GM10248 (cell line): Measurements from ENCODE around the gene SFI1.

ENCODE experiments used
- CTCF ChIA-PET: fragments of 300-600 bp; sonication (Branson Sonifier 250); formaldehyde crosslinking; extraction: SDS; loops from one replicate; lab custom pipeline; 2021; ENCODE audit warnings: antibody characterized with exemption; lab: Yijun Ruan, JAX
- POLR2A ChIA-PET: fragments of 350-650 bp; sonication (Branson Sonifier 250); formaldehyde crosslinking; extraction: SDS; loops from one replicate; lab custom pipeline; 2020; ENCODE audit warnings: antibody characterized with exemption; lab: Yijun Ruan, JAX
- DNase-seq: peaks from one replicate; pipeline ENCODE4 v3.0.0; 2012; ENCODE audit errors: extremely low spot score
- CTCF ChIP-seq: IDR thresholded peaks from 2 replicates; pipeline ENCODE4 v1.5.1; 2012; ENCODE audit warnings: mild to moderate bottlenecking, low read depth; ENCODE audit errors: extremely low read depth, missing control alignments, control extremely low read depth

SFI1 gene

GRCh38 chr22:31612891-31613285 is 116.6 kb downstream of the SFI1 start:
- CTCF ChIA-PET, result no interaction called here
- no peak for DNase-seq
- no peak for TF ChIP-seq CTCF

GRCh38 chr22:31613286-31613903 is 117.1 kb downstream of the SFI1 start:
- TF ChIP-seq CTCF, result no peak
- POLR2A ChIA-PET, result interaction anchor here (0.5 kb wide), 1 partner anchor 43 kb away, joined by 5 read pairs; no protein-coding TSS in a partner anchor

More at GRCh38 chr22:31612891-31613285, 116.6 kb downstream of the SFI1 start:
- POLR2A ChIA-PET, result interaction anchor here (0.5 to 0.6 kb wide), 2 partner anchors 43 to 172 kb away, joined by 3 to 5 read pairs; no protein-coding TSS in a partner anchor

GRCh38 chr22:31613904-31614296 is 117.6 kb downstream of the SFI1 start:
- CTCF ChIA-PET, result interaction anchor here (1.2 kb wide), 1 partner anchor 20 kb away, joined by 3 read pairs; no protein-coding TSS in a partner anchor
- POLR2A ChIA-PET, result no interaction called here
- no peak for TF ChIP-seq CTCF
- no peak for DNase-seq

More at GRCh38 chr22:31613286-31613903, 117.1 kb downstream of the SFI1 start:
- CTCF ChIA-PET, result no interaction called here
- DNase-seq, result no peak

GRCh38 chr22:31614781-31615490 is 118.6 kb downstream of the SFI1 start:
- DNase-seq, result no peak
- CTCF ChIA-PET, result interaction anchor here (1.2 kb wide), 1 partner anchor 19 kb away, joined by 3 read pairs; no protein-coding TSS in a partner anchor
- POLR2A ChIA-PET, result no interaction called here

GRCh38 chr22:31615491-31615860 is 119.1 kb downstream of the SFI1 start:
- POLR2A ChIA-PET, result no interaction called here
- no peak for TF ChIP-seq CTCF
- no peak for DNase-seq
- CTCF ChIA-PET, result interaction anchor here (1.0 to 1.5 kb wide), 2 partner anchors 18 to 41 kb away, joined by 3 to 6 read pairs; no protein-coding TSS in a partner anchor

More at GRCh38 chr22:31614781-31615490, 118.6 kb downstream of the SFI1 start:
- no peak for TF ChIP-seq CTCF

- no peak for TF ChIP-seq CTCF
- CTCF ChIA-PET, result interaction anchor here (0.9 to 1.5 kb wide), 4 partner anchors 18 to 164 kb away, joined by 3 to 6 read pairs (median 4); no protein-coding TSS in a partner anchor
- POLR2A ChIA-PET, result interaction anchor here (1.2 kb wide), 1 partner anchor 14 kb away, joined by 3 read pairs; no protein-coding TSS in a partner anchor
- DNase-seq, result no peak
Measured at GRCh38 chr22:31615940-31616314, 119.6 kb downstream of the SFI1 start.
